ENCODE measurements around the gene PRB3.

Gene PRB3

GRCh38 chr12:11269607-11270006, at the start of gene PRB3:
TSS of gene PRB3 (minus strand) at chr12:11269707. CDS start at chr12:11269669, 38 bp downstream.
- Mint-ChIP-seq H3K27ac (no peak within 1 kb of the TSS), H3K4me3 (no peak within 1 kb of the TSS), H3K4me1 (no peaks in the 10 kb centered on the region), H3K27me3 (no peaks in the 10 kb centered on the region), H3K9me3 (no peaks in the 10 kb centered on the region), H3K36me3 (no peaks in the 10 kb centered on the region)
- no peak for DNase-seq
- CTCF ChIA-PET, result no interaction called here

GRCh38 chr12:11310336-11310735, 40.8 kb upstream of the PRB3 start, which contains the start of gene PRB4:
TSS of gene PRB4 (minus strand) at chr12:11310436. CDS start at chr12:11310398, 38 bp downstream.
- no peak for DNase-seq
- CTCF ChIA-PET, result no interaction called here
- H3K36me3 Mint-ChIP-seq, result no peaks in the 10 kb centered on the region
- no peak within 1 kb of the TSS for H3K27ac Mint-ChIP-seq
- no peaks in the 10 kb centered on the region for H3K9me3 Mint-ChIP-seq
- no peak within 1 kb of the TSS for H3K4me3 Mint-ChIP-seq
- H3K4me1 Mint-ChIP-seq, result no peaks in the 10 kb centered on the region
- H3K27me3 Mint-ChIP-seq, result no peaks in the 10 kb centered on the region

GRCh38 chr12:11307143-11307542, 37.6 kb upstream of the PRB3 start:
- no peaks in the 10 kb centered on the region for H3K4me1 Mint-ChIP-seq
- no peak overlapping the region for H3K4me3 Mint-ChIP-seq
- no peaks in the 10 kb centered on the region for H3K27me3 Mint-ChIP-seq
- H3K9me3 Mint-ChIP-seq, result no peaks in the 10 kb centered on the region
- CTCF ChIA-PET, result no interaction called here
- no peak for DNase-seq
- H3K36me3 Mint-ChIP-seq, result no peaks in the 10 kb centered on the region
- H3K27ac Mint-ChIP-seq, result no peak overlapping the region

- Mint-ChIP-seq H3K27ac (no peak overlapping the region), H3K36me3 (no peaks in the 10 kb centered on the region), H3K27me3 (no peaks in the 10 kb centered on the region), H3K4me1 (no peaks in the 10 kb centered on the region), H3K4me3 (no peak overlapping the region), H3K9me3 (no peaks in the 10 kb centered on the region)
- CTCF ChIA-PET, result no interaction called here
- no peak for DNase-seq
Observed at GRCh38 chr12:11273449-11273848, 3.9 kb upstream of the PRB3 start.

GRCh38 chr12:11264501-11264900, 5.0 kb downstream of the PRB3 start:
- CTCF ChIA-PET, result no interaction called here
- no peak for DNase-seq
- Mint-ChIP-seq H3K4me1 (no peaks in the 10 kb centered on the region), H3K27me3 (no peaks in the 10 kb centered on the region), H3K36me3 (no peaks in the 10 kb centered on the region), H3K4me3 (no peak overlapping the region), H3K9me3 (peaks cover 8% of the 10 kb centered on the region), H3K27ac (no peak overlapping the region)

- no peak for DNase-seq
- Mint-ChIP-seq H3K4me1 (no peaks in the 10 kb centered on the region), H3K4me3 (no peak overlapping the region), H3K27me3 (no peaks in the 10 kb centered on the region), H3K36me3 (no peaks in the 10 kb centered on the region), H3K27ac (no peak overlapping the region), H3K9me3 (no peaks in the 10 kb centered on the region)
- CTCF ChIA-PET, result no interaction called here
Observed at GRCh38 chr12:11246489-11246888, 23.0 kb downstream of the PRB3 start.

GRCh38 chr12:11242656-11243055, 26.9 kb downstream of the PRB3 start:
- no peak overlapping the region for H3K4me3 Mint-ChIP-seq
- no peaks in the 10 kb centered on the region for H3K27me3 Mint-ChIP-seq
- no peak for DNase-seq
- no peaks in the 10 kb centered on the region for H3K4me1 Mint-ChIP-seq
- no peaks in the 10 kb centered on the region for H3K9me3 Mint-ChIP-seq
- no peak overlapping the region for H3K27ac Mint-ChIP-seq
- CTCF ChIA-PET, result no interaction called here
- H3K36me3 Mint-ChIP-seq, result no peaks in the 10 kb centered on the region

- no peaks in the 10 kb centered on the region for H3K4me1 Mint-ChIP-seq
- no peak overlapping the region for H3K27ac Mint-ChIP-seq
- no peak overlapping the region for H3K4me3 Mint-ChIP-seq
- H3K27me3 Mint-ChIP-seq, result no peaks in the 10 kb centered on the region
- no peaks in the 10 kb centered on the region for H3K9me3 Mint-ChIP-seq
- CTCF ChIA-PET, result no interaction called here
- H3K36me3 Mint-ChIP-seq, result no peaks in the 10 kb centered on the region
- DNase-seq, result no peak
Observed at GRCh38 chr12:11240348-11240930, 29.1 kb downstream of the PRB3 start.

GRCh38 chr12:11238275-11238674, 31.2 kb downstream of the PRB3 start:
- CTCF ChIA-PET, result no interaction called here
- no peak for DNase-seq
- no peak overlapping the region for H3K4me3 Mint-ChIP-seq
- no peaks in the 10 kb centered on the region for H3K27me3 Mint-ChIP-seq
- H3K4me1 Mint-ChIP-seq, result no peaks in the 10 kb centered on the region
- no peak overlapping the region for H3K27ac Mint-ChIP-seq
- no peaks in the 10 kb centered on the region for H3K9me3 Mint-ChIP-seq
- H3K36me3 Mint-ChIP-seq, result no peaks in the 10 kb centered on the region

GRCh38 chr12:11233532-11233931, 36.0 kb downstream of the PRB3 start:
- Mint-ChIP-seq H3K27ac (no peak overlapping the region), H3K4me1 (no peaks in the 10 kb centered on the region)
- CTCF ChIA-PET, result no interaction called here

GRCh38 chr12:11228296-11228879, 41.1 kb downstream of the PRB3 start:
- CTCF ChIA-PET, result interaction anchor here (0.7 to 2.6 kb wide), 5 partner anchors 30 to 458 kb away, joined by 3 to 22 read pairs (median 3); no protein-coding TSS in a partner anchor

More at GRCh38 chr12:11233532-11233931, 36.0 kb downstream of the PRB3 start:
- Mint-ChIP-seq H3K4me3 (no peak overlapping the region), H3K9me3 (no peaks in the 10 kb centered on the region), H3K36me3 (no peaks in the 10 kb centered on the region), H3K27me3 (no peaks in the 10 kb centered on the region)
- no peak for DNase-seq

GRCh38 chr12:11227373-11227772, 42.1 kb downstream of the PRB3 start:
- Mint-ChIP-seq H3K4me1 (no peaks in the 10 kb centered on the region), H3K9me3 (no peaks in the 10 kb centered on the region), H3K27ac (no peak overlapping the region), H3K27me3 (peaks cover 3% of the 10 kb centered on the region), H3K36me3 (no peaks in the 10 kb centered on the region), H3K4me3 (no peak overlapping the region)
- CTCF ChIA-PET, result interaction anchor here (2.6 kb wide), 1 partner anchor 259 kb away, joined by 22 read pairs; no protein-coding TSS in a partner anchor
- no peak for DNase-seq

More at GRCh38 chr12:11228296-11228879, 41.1 kb downstream of the PRB3 start:
- H3K27me3 Mint-ChIP-seq, result peaks cover 3% of the 10 kb centered on the region
- H3K4me1 Mint-ChIP-seq, result no peaks in the 10 kb centered on the region
- DNase-seq, result peak; percentile 56
- H3K36me3 Mint-ChIP-seq, result no peaks in the 10 kb centered on the region
- H3K9me3 Mint-ChIP-seq, result no peaks in the 10 kb centered on the region
- no peak overlapping the region for H3K27ac Mint-ChIP-seq
- no peak overlapping the region for H3K4me3 Mint-ChIP-seq

Data from activated naive CD4-positive, alpha-beta T cell treated with anti-CD3 and anti-CD28 coated beads, Interleukin-2, amount 10 ng/mL, durations not matched to agents 7 days and 5 days (primary cell).